ENCODE results near the gene TPRN.

DNA sequence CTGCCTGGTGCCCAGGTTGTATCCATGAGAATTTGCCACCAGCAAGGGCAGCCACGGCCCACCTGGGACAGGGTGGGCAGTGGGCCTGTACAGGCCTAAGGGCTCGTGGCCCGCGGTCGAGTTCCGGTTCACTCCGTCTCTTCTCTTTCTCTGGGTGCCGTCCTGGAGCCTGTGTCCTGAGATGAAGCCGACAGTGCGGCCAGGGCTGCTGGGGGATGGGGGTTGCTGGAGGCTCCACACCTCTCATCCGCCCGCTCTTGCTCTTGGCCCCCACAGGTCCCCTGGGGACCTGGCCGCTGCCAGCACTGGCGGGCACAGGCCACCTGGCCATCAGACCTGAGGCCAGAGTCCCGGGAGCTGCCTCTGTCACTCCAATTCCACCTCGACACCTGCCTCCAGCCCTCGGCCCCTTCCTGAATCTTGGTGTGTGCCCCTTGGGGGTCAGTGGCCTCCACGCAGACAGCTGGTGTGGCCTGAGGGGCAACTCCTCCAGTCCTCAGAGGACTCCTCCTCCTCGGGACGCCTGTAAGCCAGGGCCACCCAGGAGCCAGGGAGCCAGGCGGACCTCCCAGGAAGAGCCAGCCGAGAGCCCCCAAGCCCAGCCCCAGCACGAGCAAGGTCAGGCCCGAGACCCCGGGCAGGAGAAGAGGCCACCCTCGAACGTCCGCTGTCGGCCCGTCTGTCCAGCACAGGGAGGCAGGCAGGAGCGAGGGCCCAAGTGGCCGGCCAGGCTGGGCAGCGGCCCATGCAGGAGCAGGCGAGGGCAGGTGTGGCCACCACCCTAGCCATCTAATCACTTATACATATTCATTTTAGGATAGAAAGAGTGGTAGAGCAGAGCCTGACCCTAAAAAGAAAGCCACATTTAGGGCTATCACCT, 35.9 kb downstream of the TPRN start:
- TF ChIP-seq, protein P1, sequence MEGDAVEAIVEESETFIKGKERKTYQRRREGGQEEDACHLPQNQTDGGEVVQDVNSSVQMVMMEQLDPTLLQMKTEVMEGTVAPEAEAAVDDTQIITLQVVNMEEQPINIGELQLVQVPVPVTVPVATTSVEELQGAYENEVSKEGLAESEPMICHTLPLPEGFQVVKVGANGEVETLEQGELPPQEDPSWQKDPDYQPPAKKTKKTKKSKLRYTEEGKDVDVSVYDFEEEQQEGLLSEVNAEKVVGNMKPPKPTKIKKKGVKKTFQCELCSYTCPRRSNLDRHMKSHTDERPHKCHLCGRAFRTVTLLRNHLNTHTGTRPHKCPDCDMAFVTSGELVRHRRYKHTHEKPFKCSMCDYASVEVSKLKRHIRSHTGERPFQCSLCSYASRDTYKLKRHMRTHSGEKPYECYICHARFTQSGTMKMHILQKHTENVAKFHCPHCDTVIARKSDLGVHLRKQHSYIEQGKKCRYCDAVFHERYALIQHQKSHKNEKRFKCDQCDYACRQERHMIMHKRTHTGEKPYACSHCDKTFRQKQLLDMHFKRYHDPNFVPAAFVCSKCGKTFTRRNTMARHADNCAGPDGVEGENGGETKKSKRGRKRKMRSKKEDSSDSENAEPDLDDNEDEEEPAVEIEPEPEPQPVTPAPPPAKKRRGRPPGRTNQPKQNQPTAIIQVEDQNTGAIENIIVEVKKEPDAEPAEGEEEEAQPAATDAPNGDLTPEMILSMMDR (IDR thresholded peaks at IDR 0.05; ENCODE audit: insufficient read depth, low read depth, low read length) = no peak
- no peak for TF ChIP-seq EZH2 (IDR thresholded peaks at IDR 0.05; ENCODE audit: insufficient read depth, low read length)
